HG03575 (cell line): ENCODE measurements around the gene FADS3.

Source experiments
- ATAC-seq: cut with Tn5 transposase; IDR thresholded peaks from one replicate; pipeline ENCODE4 v1.9.1; 2021; ENCODE audit not compliant: unreplicated experiment, insufficient number of reproducible peaks, low FRiP score; ENCODE audit errors: extremely low read depth

Gene FADS3

GRCh38 chr11:61891331-61892084, at the start of gene FADS3:
FADS3 (minus strand) TSS chr11:61891545; CDS start chr11:61891381, 164 bp downstream.
- ATAC-seq = no peak

GRCh38 chr11:61940466-61940865, 49.1 kb upstream of the FADS3 start:
- no peak for ATAC-seq

GRCh38 chr11:61935861-61936260, 44.5 kb upstream of the FADS3 start:
- no peak for ATAC-seq

- no peak for ATAC-seq
These were observed 39.6 kb upstream of the FADS3 start for GRCh38 chr11:61930933-61931332.

GRCh38 chr11:61928606-61929005, 37.3 kb upstream of the FADS3 start:
- no peak for ATAC-seq

GRCh38 chr11:61927501-61927900, 36.2 kb upstream of the FADS3 start:
- no peak for ATAC-seq

- ATAC-seq = no peak
These were observed 34.9 kb upstream of the FADS3 start for GRCh38 chr11:61926235-61926634.

GRCh38 chr11:61925736-61926135, 34.4 kb upstream of the FADS3 start:
- no peak for ATAC-seq

- no peak for ATAC-seq
These were observed 32.7 kb upstream of the FADS3 start for GRCh38 chr11:61924064-61924455.

GRCh38 chr11:61923166-61924063, 32.1 kb upstream of the FADS3 start:
- no peak for ATAC-seq

- ATAC-seq = no peak
These were observed 31.2 kb upstream of the FADS3 start for GRCh38 chr11:61922539-61922938.

GRCh38 chr11:61921446-61921845, 30.1 kb upstream of the FADS3 start:
- ATAC-seq = no peak

GRCh38 chr11:61919705-61920631, 28.6 kb upstream of the FADS3 start:
- ATAC-seq = no peak

- no peak for ATAC-seq
These were observed 27.8 kb upstream of the FADS3 start for GRCh38 chr11:61918938-61919704.

- ATAC-seq = no peak
These were observed 27.0 kb upstream of the FADS3 start for GRCh38 chr11:61918251-61918937.

GRCh38 chr11:61917334-61918109, 26.2 kb upstream of the FADS3 start, which contains the start of gene RAB3IL1:
RAB3IL1 (minus strand) TSS chr11:61917566; CDS start chr11:61917367, 199 bp downstream.
- no peak for ATAC-seq

- no peak for ATAC-seq
These were observed 25.5 kb upstream of the FADS3 start for GRCh38 chr11:61916737-61917333.
